NB4 (cell line): ENCODE measurements around the gene YWHAQ.
A peak's percentile ranks its signal among the peaks of the same experiment; 100 is the strongest.

Experiments
- DNase-seq: peaks from one replicate; pipeline ENCODE4 v3.0.0; 2010; ENCODE audit warnings: low read depth
- H3K4me3 ChIP-seq: one replicate; pipeline ENCODE4 v1.5.1; 2011; ENCODE audit warnings: mild to moderate bottlenecking, low read depth, low read length, moderate library complexity
- MYC ChIP-seq: IDR thresholded peaks from 2 replicates; pipeline ENCODE4 v1.6.1; 2011; ENCODE audit warnings: low read depth, low read length
- POLR2A ChIP-seq: IDR thresholded peaks from 2 replicates; pipeline ENCODE4 v1.6.1; 2011; ENCODE audit warnings: mild to moderate bottlenecking; ENCODE audit not compliant: insufficient read length; ENCODE audit errors: extremely low read depth
- TF ChIP-seq, protein P1 (sequence below): IDR thresholded peaks from 2 replicates; pipeline ENCODE4 v1.6.1; 2011; ENCODE audit warnings: low read depth, low read length
- TF ChIP-seq, protein P2 (sequence below): IDR thresholded peaks from one replicate; pipeline ENCODE4 v1.5.1; 2012; ENCODE audit warnings: low read depth, low read length

YWHAQ gene

DNA sequence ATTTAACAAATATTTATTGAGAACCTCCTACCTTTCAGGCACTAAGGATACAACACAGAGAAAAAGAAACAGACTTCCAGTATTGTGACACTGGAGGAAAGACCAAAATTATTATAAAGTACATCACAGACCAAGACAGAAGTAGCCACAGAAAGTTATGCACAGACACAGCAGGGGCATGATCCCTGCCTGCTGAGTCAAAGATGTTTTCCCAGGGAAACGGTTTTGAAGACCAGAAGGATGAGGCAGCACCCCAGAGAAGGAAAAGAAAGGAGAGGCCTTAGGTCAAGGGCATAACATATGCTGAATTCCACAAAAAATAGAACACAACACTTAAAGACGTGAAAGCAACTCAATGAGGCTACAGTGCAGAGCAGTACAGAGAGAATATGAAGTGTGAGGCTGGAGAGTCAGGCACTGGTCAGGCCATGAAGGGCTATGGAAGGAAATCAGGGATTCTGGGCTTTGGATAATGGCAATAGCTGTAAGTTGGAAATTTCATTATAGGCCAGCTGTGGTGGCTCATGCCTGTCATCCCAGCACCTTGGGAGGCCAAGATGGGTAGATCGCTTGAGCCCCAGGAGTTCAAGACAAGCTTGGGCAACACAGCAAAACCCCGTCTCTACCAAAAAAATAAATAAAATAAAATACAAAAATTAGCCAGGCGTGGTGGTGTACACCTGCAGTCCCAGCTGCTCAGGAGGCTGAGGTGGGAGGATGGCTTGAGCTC lies 83.4 kb downstream of the YWHAQ start:
- DNase-seq: no peak
- H3K4me3 ChIP-seq: no peak overlapping the region
- TF ChIP-seq, protein P1, sequence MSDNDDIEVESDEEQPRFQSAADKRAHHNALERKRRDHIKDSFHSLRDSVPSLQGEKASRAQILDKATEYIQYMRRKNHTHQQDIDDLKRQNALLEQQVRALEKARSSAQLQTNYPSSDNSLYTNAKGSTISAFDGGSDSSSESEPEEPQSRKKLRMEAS: no peak
- TF ChIP-seq MYC: no peak
- TF ChIP-seq, protein P2, sequence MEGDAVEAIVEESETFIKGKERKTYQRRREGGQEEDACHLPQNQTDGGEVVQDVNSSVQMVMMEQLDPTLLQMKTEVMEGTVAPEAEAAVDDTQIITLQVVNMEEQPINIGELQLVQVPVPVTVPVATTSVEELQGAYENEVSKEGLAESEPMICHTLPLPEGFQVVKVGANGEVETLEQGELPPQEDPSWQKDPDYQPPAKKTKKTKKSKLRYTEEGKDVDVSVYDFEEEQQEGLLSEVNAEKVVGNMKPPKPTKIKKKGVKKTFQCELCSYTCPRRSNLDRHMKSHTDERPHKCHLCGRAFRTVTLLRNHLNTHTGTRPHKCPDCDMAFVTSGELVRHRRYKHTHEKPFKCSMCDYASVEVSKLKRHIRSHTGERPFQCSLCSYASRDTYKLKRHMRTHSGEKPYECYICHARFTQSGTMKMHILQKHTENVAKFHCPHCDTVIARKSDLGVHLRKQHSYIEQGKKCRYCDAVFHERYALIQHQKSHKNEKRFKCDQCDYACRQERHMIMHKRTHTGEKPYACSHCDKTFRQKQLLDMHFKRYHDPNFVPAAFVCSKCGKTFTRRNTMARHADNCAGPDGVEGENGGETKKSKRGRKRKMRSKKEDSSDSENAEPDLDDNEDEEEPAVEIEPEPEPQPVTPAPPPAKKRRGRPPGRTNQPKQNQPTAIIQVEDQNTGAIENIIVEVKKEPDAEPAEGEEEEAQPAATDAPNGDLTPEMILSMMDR: no peak

DNA sequence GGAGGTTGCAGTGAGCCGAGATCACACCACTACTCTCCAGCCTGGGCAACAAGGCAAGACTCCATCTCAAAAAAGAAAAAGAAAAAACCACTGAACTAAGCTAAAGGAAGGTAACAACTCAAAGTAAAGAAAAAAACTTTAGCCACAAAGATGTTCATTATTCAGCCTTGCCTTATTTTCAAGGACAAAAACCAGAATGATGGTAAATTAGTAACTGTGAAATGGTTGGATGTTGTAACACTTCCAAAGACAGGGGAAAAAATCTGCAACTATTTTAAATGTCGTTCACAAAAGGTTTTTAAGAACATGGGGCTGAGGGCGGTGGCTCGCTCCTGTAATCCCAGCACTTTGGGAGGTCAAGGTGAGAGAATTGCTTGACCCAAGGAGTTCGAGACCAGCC lies 85.3 kb downstream of the YWHAQ start:
- TF ChIP-seq, protein P2: no peak
- TF ChIP-seq, protein P1: no peak
- TF ChIP-seq MYC (no peak), POLR2A (no peak)
- no peak for DNase-seq
- no peak overlapping the region for H3K4me3 ChIP-seq

DNA sequence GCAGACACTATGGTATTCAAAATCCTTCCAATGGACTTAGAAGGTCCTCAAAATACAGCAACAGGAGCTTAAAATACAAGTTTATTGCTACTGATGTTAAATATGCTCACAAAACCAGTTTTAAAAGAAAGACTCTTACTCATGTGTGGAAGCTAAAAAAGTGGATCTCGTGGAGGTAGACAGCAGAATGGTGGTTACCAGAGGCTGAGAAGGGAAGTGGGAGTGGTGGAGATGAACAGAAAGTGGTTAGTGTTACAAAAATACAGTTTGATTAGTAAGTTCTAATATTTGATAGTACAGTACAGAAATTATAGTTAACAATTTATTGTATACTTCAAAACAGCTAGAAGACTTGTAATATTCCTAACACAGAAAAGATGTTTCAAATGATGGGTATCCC lies 87.2 kb downstream of the YWHAQ start:
- H3K4me3 ChIP-seq: no peak overlapping the region
- peak; percentile 42 for DNase-seq
- no peak for TF ChIP-seq POLR2A
- TF ChIP-seq, protein P1: no peak
- no peak for TF ChIP-seq MYC
- TF ChIP-seq, protein P2: no peak

DNA sequence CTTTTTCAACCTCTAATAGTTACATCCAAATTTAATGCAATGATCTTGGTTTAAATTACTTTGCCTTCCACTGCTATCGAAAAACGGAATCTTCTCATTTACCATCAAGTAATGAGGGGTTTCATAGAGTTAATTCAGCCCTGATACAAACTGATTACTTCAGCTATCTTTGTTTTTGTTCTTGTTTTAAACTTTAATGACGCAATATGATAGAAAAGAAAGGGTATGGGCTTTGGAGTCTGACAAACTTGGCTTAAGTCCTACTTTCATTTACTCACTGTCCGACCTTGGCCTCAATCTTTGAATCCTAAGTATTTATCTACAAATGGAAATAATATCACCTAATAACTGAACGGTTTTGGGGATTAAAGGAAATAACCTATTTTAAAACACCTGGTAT lies 91.3 kb downstream of the YWHAQ start:
- TF ChIP-seq, protein P2: no peak
- no peak for TF ChIP-seq POLR2A
- TF ChIP-seq MYC: no peak
- TF ChIP-seq, protein P1: no peak
- peak; percentile 22 for DNase-seq
- H3K4me3 ChIP-seq: no peak overlapping the region

DNA sequence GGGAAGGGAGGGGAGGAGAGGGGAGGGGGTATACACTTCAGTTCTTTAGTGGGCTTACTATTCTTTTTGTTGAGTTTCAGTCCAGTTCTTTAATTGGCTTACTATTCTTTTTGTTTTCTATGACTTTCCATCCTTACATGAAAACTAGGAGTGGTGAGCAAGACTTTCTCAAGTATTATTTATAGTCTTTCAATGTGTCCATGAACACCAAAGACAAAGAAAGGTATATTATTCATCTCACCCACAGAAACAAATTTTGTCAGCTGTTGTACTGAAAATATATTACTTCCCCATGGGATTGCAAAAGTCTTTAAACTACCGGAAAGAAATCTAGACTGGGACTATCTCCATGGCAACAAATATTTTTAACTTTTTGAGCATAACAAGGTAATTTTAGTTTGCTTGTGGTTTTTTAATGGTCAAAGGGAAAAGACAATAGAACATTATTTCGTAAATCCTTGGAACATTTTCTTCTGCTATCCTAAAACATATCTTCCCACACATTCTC lies 92.7 kb downstream of the YWHAQ start:
- peak; percentile 84 for DNase-seq
- H3K4me3 ChIP-seq: no peak overlapping the region
- no peak for TF ChIP-seq POLR2A
- TF ChIP-seq, protein P2: no peak
- TF ChIP-seq, protein P1: no peak
- TF ChIP-seq MYC: no peak
